Loucy (cell line): ENCODE data around the gene KRT80.

Experiments used
- H2AFZ ChIP-seq: fragments of 200-600 bp; sonication (generic); 2 replicates; pipeline ENCODE4 v1.6.0; 2016; ENCODE audit warnings: antibody characterized with exemption, mild to moderate bottlenecking, low read length, moderate library complexity
- H3F3A ChIP-seq: fragments of 200-600 bp; 2 replicates; pipeline ENCODE4 v1.6.0; 2016; ENCODE audit warnings: antibody characterized with exemption, low read depth, mild to moderate bottlenecking
- H3K27me3 ChIP-seq: fragments of 200-600 bp; sonication (generic); 2 replicates; pipeline ENCODE4 v1.6.1; 2014; ENCODE audit warnings: low read length, mild to moderate bottlenecking; ENCODE audit not compliant: insufficient read depth, poor library complexity, severe bottlenecking
- H3K36me3 ChIP-seq: fragments of 200-600 bp; sonication (generic); 2 replicates; pipeline ENCODE4 v1.6.1; 2016; ENCODE audit warnings: low read length; ENCODE audit not compliant: insufficient read depth
- H3K4me1 ChIP-seq: fragments of 200-600 bp; sonication (generic); 2 replicates; pipeline ENCODE4 v1.5.1; 2014; ENCODE audit warnings: low read length, mild to moderate bottlenecking; ENCODE audit not compliant: insufficient read depth, poor library complexity, severe bottlenecking
- H3K4me2 ChIP-seq: fragments of 200-600 bp; sonication (generic); 2 replicates; pipeline ENCODE4 v1.6.0; 2014; ENCODE audit warnings: antibody characterized with exemption, low read length, low read depth, mild to moderate bottlenecking; ENCODE audit not compliant: poor library complexity, severe bottlenecking
- H3K4me3 ChIP-seq: fragments of 200-600 bp; sonication (generic); 2 replicates; pipeline ENCODE4 v1.5.1; 2014; ENCODE audit warnings: low read length, mild to moderate bottlenecking, mixed read lengths; ENCODE audit not compliant: poor library complexity, severe bottlenecking
- H3K79me2 ChIP-seq: fragments of 200-600 bp; sonication (generic); 2 replicates; pipeline ENCODE4 v1.6.1; 2014; ENCODE audit warnings: low read length; ENCODE audit not compliant: insufficient read depth
- H3K9ac ChIP-seq: fragments of 200-600 bp; sonication (generic); 2 replicates; pipeline ENCODE4 v1.6.0; 2014; ENCODE audit warnings: mild to moderate bottlenecking, low read depth, low read length, moderate library complexity; ENCODE audit not compliant: poor library complexity, severe bottlenecking
- H3K9me2 ChIP-seq: fragments of 200-600 bp; sonication (generic); replicated peaks from 2 replicates; pipeline ENCODE4 v1.6.1; 2016; ENCODE audit warnings: low read depth, low read length, mixed read lengths
- H3K9me3 ChIP-seq: fragments of 200-600 bp; sonication (generic); 2 replicates; pipeline ENCODE4 v1.6.1; 2014; ENCODE audit warnings: mild to moderate bottlenecking, antibody characterized with exemption, low read length, low read depth; ENCODE audit not compliant: insufficient read depth
- H4K20me1 ChIP-seq: fragments of 200-600 bp; sonication (generic); 2 replicates; pipeline ENCODE4 v1.6.0; 2014; ENCODE audit warnings: antibody characterized with exemption, low read length, mild to moderate bottlenecking; ENCODE audit not compliant: insufficient read depth, poor library complexity, severe bottlenecking
- EZH2phosphoT487 ChIP-seq: fragments of 200-600 bp; IDR thresholded peaks from 2 replicates; pipeline ENCODE4 v1.6.1; 2018; ENCODE audit warnings: antibody characterized with exemption, mild to moderate bottlenecking, moderate library complexity, borderline replicate concordance
- TF ChIP-seq, protein P1 (sequence below): fragments of 200-600 bp; sonication (generic); conservative IDR thresholded peaks from 2 replicates; pipeline ENCODE4 v1.5.1; 2014; ENCODE audit warnings: mild to moderate bottlenecking, antibody characterized with exemption, low read length

The KRT80 gene

DNA sequence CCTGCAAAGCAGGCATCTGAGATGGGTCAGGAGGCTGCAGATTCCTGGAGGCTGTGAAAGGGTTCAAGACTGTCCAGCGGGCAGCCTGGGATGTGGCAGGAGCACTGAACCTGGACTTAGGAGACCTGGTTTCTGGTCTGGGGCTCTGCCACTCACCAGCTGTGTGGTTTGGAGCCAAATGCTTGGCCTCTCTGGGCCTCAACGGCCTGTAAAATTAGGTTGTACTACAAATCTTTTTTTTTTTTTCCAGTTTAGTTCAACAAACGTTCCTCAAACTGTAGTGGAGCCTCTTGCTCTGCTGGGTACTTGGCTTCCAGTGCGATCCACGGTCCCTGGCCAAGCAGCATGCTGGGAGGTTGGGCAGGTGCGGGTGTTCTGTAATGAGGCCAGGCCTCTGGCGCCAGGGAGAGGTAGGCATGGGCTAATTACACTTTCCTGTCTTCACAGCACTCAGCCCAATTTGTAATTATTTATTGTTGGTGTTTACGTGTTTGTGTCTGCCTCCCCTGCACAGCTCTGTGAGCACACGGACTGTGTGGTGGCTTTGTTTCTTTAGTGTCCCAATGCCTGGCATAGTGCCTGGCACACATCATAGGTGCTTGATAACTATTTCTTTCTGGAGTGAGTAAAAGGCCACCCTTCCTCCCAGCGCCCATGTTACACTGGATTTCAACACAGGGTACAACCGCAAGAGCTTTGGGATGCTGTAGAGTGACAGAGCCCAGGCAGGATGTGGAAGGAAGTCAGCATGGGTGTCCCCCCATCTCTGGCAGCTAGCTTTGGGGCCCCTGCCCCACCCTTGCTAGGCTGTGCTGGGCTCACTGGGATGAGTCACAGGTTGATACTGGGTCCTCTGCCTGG, 5.8 kb upstream of the KRT80 start:
- Histone ChIP-seq H3K4me1 (no peaks in the 10 kb centered on the region), H2AFZ (no peak overlapping the region), H3K4me2 (no peak overlapping the region), H3K79me2 (no peaks in the 10 kb centered on the region), H3K9me3 (no peaks in the 10 kb centered on the region), H3F3A (no peaks in the 10 kb centered on the region), H3K4me3 (no peak overlapping the region), H3K9me2 (no peaks in the 10 kb centered on the region), H3K36me3 (no peaks in the 10 kb centered on the region), H3K27me3 (no peaks in the 10 kb centered on the region), H4K20me1 (no peaks in the 10 kb centered on the region), H3K9ac (no peak overlapping the region)
- no peak for TF ChIP-seq EZH2phosphoT487
- TF ChIP-seq, protein P1, sequence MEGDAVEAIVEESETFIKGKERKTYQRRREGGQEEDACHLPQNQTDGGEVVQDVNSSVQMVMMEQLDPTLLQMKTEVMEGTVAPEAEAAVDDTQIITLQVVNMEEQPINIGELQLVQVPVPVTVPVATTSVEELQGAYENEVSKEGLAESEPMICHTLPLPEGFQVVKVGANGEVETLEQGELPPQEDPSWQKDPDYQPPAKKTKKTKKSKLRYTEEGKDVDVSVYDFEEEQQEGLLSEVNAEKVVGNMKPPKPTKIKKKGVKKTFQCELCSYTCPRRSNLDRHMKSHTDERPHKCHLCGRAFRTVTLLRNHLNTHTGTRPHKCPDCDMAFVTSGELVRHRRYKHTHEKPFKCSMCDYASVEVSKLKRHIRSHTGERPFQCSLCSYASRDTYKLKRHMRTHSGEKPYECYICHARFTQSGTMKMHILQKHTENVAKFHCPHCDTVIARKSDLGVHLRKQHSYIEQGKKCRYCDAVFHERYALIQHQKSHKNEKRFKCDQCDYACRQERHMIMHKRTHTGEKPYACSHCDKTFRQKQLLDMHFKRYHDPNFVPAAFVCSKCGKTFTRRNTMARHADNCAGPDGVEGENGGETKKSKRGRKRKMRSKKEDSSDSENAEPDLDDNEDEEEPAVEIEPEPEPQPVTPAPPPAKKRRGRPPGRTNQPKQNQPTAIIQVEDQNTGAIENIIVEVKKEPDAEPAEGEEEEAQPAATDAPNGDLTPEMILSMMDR: no peak

DNA sequence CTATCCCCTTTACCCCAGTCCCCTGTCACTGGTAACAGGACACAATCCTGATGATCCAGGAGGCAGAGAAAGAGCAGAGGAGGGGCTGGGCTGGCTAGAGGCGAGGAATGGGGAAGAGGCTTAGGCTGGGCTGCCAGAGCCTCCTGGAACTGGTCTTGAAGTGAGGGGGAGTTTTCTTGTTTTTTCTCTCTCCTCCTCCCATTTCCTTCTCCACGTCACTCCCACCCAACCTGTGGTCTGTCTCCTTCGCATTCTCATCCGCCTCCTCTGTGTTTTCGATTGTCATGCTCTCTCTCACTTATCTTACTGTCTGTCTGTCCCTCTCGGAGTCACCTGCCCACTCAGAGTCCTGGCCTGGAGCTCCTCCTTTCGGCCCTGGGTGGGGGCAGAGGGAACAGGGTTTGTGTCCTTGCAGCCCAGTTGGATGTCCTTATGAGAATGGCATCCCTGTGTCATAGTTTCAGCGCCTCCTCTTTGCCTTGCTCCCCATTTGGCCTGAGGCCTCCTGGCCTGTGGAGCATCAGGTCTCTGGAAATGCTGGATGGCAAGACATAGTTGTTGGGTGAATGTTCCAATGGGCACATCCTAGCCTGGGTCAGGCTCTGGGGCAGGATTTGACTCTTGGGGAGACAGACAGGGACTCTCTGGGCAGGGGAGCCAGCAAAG, 3.4 kb upstream of the KRT80 start:
- no peaks in the 10 kb centered on the region for H3K4me1 ChIP-seq
- no peaks in the 10 kb centered on the region for H3K9me2 ChIP-seq
- H2AFZ ChIP-seq: no peak overlapping the region
- no peaks in the 10 kb centered on the region for H3K79me2 ChIP-seq
- no peak overlapping the region for H3K4me3 ChIP-seq
- H3K36me3 ChIP-seq: no peaks in the 10 kb centered on the region
- H3K4me2 ChIP-seq: no peak overlapping the region
- H3K27me3 ChIP-seq: no peaks in the 10 kb centered on the region
- H3K9me3 ChIP-seq: no peaks in the 10 kb centered on the region
- no peaks in the 10 kb centered on the region for H4K20me1 ChIP-seq
- TF ChIP-seq EZH2phosphoT487: no peak
- TF ChIP-seq, protein P1: no peak
- H3K9ac ChIP-seq: no peak overlapping the region
- no peaks in the 10 kb centered on the region for H3F3A ChIP-seq

DNA sequence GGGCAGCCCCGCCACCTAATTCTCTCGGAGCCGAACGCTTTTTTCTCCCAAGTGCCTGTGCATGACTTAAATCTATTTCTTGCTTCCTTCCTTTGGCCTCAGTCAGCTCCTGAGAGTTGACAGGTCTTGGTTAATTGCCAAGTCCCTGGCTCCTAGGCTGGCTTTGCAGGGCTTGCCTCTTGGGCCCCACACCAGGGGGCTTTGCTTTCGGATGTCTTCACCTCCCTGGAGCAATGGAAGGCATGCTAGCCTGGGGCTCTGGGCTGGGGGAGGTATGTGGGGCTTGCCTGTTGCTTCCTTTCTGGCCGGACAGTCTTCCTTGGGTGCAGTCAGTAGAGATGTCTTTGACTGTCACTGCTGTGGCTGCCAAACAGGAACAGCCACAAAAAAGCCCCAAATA, 2.2 kb upstream of the KRT80 start:
- H3K79me2 ChIP-seq: no peaks in the 10 kb centered on the region
- no peak overlapping the region for H2AFZ ChIP-seq
- H3K4me2 ChIP-seq: no peak overlapping the region
- H3K4me1 ChIP-seq: no peaks in the 10 kb centered on the region
- no peaks in the 10 kb centered on the region for H3K9me3 ChIP-seq
- no peaks in the 10 kb centered on the region for H3K27me3 ChIP-seq
- no peaks in the 10 kb centered on the region for H4K20me1 ChIP-seq
- no peaks in the 10 kb centered on the region for H3F3A ChIP-seq
- no peaks in the 10 kb centered on the region for H3K36me3 ChIP-seq
- H3K9me2 ChIP-seq: no peaks in the 10 kb centered on the region
- H3K9ac ChIP-seq: no peak overlapping the region
- H3K4me3 ChIP-seq: no peak overlapping the region
- TF ChIP-seq, protein P1: no peak
- no peak for TF ChIP-seq EZH2phosphoT487
